ENCODE data around the gene SUPT5H. TPM values are rescaled to one million over a fixed set of nuclear protein-coding genes. Genes with fewer than 3 reads are reported as not detected.

The SUPT5H gene
- total and polyA plus RNA-seq, 2 of the 13 experiments (the other 11 are each of a cell fraction or from before 2014, with no cell fraction given) = 48.2 to 51.7 TPM

GRCh38 chr19:39480337-39481228 lies 35.2 kb downstream of the SUPT5H start, which contains the start of gene TIMM50 (continued):
- TF ChIP-seq AKNA (CRISPR knock-in tag; IDR thresholded peaks at IDR 0.05; ENCODE audit: borderline replicate concordance) (no peak), ZNF414 (CRISPR knock-in tag; IDR thresholded peaks at IDR 0.05) (peak; percentile 76; the same call in 1 of the 2 replicates), RELA (CRISPR knock-in tag; IDR thresholded peaks at IDR 0.05) (no peak), CTCF (CRISPR knock-in tag; IDR thresholded peaks at IDR 0.05) (peak; percentile 34; the same call in 1 of the 2 replicates), ZNF749 (CRISPR knock-in tag; IDR thresholded peaks at IDR 0.05; ENCODE audit: borderline replicate concordance) (no peak), CHCHD3 (CRISPR knock-in tag; IDR thresholded peaks at IDR 0.05) (no peak), ZNF282 (IDR thresholded peaks at IDR 0.05; ENCODE audit: partially characterized antibody) (no peak), ZNF660 (CRISPR knock-in tag; IDR thresholded peaks at IDR 0.05; ENCODE audit: borderline replicate concordance, low read depth) (no peak), ZNF605 (CRISPR knock-in tag; IDR thresholded peaks at IDR 0.05) (peak; percentile 92), ZNF350 (CRISPR knock-in tag; IDR thresholded peaks at IDR 0.05; ENCODE audit: borderline replicate concordance, low read depth) (peak; percentile 92), ATRX (CRISPR knock-in tag; IDR thresholded peaks at IDR 0.05; ENCODE audit: borderline replicate concordance) (no peak), ZNF709 (CRISPR knock-in tag; IDR thresholded peaks at IDR 0.05) (peak; percentile 52; the same call in 1 of the 2 replicates), ZMYM2 (CRISPR knock-in tag; IDR thresholded peaks at IDR 0.05) (no peak), XBP1 (CRISPR knock-in tag; IDR thresholded peaks at IDR 0.05) (no peak), ARHGAP35 (CRISPR knock-in tag; IDR thresholded peaks at IDR 0.05; ENCODE audit: borderline replicate concordance) (peak; percentile 35; the same call in 1 of the 2 replicates), ZNF510 (CRISPR knock-in tag; IDR thresholded peaks at IDR 0.05; ENCODE audit: low read depth) (peak; percentile 51; the same call in 1 of the 2 replicates), ATF7-NPFF (CRISPR knock-in tag; IDR thresholded peaks at IDR 0.05; ENCODE audit: low read depth) (peak; percentile 64; the same call in 1 of the 2 replicates), FOXP4 (CRISPR knock-in tag; IDR thresholded peaks at IDR 0.05) (peak; percentile 54; the same call in 1 of the 2 replicates)
